ENCODE data around the gene SBK1.
A peak's percentile ranks its signal among the peaks of the same experiment; 100 is the strongest.
"Not testable (repeated sequence)": the region's sequence is repeated elsewhere in the genome, so short reads cannot be mapped to it uniquely, and the experiment has no call there.

The SBK1 gene

GRCh38 chr16:28324887-28325279 lies 32.6 kb downstream of the SBK1 start:
- DNase-seq: peak in 2 of 10 donors; percentile 4 to 9
- intact Hi-C loops (cut with DNase I): no loop called here

- peak in 7 of 10 donors; percentile 42 to 92 (median 60) for DNase-seq
- intact Hi-C loops (cut with DNase I): no loop called here
These were observed 34.7 kb downstream of the SBK1 start for GRCh38 chr16:28326881-28327610.

GRCh38 chr16:28330232-28330631 lies 37.9 kb downstream of the SBK1 start:
- DNase-seq: peak in 6 of 10 donors; percentile 28 to 91 (median 62)
- intact Hi-C loops (cut with DNase I): not testable (repeated sequence)

GRCh38 chr16:28330981-28331380 lies 38.7 kb downstream of the SBK1 start:
- DNase-seq: peak in 2 of 10 donors; percentile 3 to 7
- intact Hi-C loops (cut with DNase I): not testable (repeated sequence)

- intact Hi-C loops (cut with DNase I): not testable (repeated sequence)
These were observed 40.3 kb downstream of the SBK1 start for GRCh38 chr16:28332632-28333031.

GRCh38 chr16:28335678-28336077 lies 43.4 kb downstream of the SBK1 start:
- DNase-seq; intact Hi-C loops (cut with DNase I): not testable (repeated sequence)

More at GRCh38 chr16:28332632-28333031, 40.3 kb downstream of the SBK1 start:
- DNase-seq: not testable (repeated sequence)

GRCh38 chr16:28336940-28337710 lies 44.8 kb downstream of the SBK1 start:
- DNase-seq; intact Hi-C loops (cut with DNase I): not testable (repeated sequence)

- intact Hi-C loops (cut with DNase I); DNase-seq: not testable (repeated sequence)
These were observed 45.9 kb downstream of the SBK1 start for GRCh38 chr16:28338230-28338629.

GRCh38 chr16:28362600-28362999 lies 70.3 kb downstream of the SBK1 start:
- intact Hi-C loops (cut with DNase I): not testable (repeated sequence)
- DNase-seq: peak in 2 of 10 donors; percentile 22 to 39

- intact Hi-C loops (cut with DNase I); DNase-seq: not testable (repeated sequence)
These were observed 71.1 kb downstream of the SBK1 start, which contains the start of gene NPIPB6 for GRCh38 chr16:28363408-28363807. NPIPB6 (minus strand) TSS chr16:28363508; CDS start chr16:28362822, 686 bp downstream.

- DNase-seq; intact Hi-C loops (cut with DNase I): not testable (repeated sequence)
These were observed 72.2 kb downstream of the SBK1 start for GRCh38 chr16:28364268-28365173.

GRCh38 chr16:28367926-28368325 lies 75.6 kb downstream of the SBK1 start:
- DNase-seq: peak in 3 of 10 donors; percentile 10 to 51 (median 26)
- intact Hi-C loops (cut with DNase I): not testable (repeated sequence)

All from posterior cingulate gyrus (tissue), 11 donors.